Mucosa of stomach (tissue), 1 donor: ENCODE results near the gene ADIPOQ.
"Not testable (repeated sequence)": the region's sequence is repeated elsewhere in the genome, so short reads cannot be mapped to it uniquely, and the experiment has no call there.

ENCODE experiments used
- H3K27me3 ChIP-seq: one replicate; pipeline ENCODE4 v1.7.0; 2013; ENCODE audit warnings: mild to moderate bottlenecking, low read length; ENCODE audit not compliant: control insufficient read depth, insufficient read depth
- H3K36me3 ChIP-seq: one replicate; pipeline ENCODE4 v1.7.0; 2013; ENCODE audit warnings: low read length; ENCODE audit not compliant: control insufficient read depth, insufficient read depth
- H3K4me1 ChIP-seq: one replicate; pipeline ENCODE4 v1.7.0; 2013; ENCODE audit warnings: mild to moderate bottlenecking, low read length; ENCODE audit not compliant: control insufficient read depth, insufficient read depth
- H3K4me3 ChIP-seq: one replicate; pipeline ENCODE4 v1.7.0; 2013; ENCODE audit warnings: low read length
- H3K9ac ChIP-seq: one replicate; pipeline ENCODE4 v1.7.0; 2013; ENCODE audit warnings: mild to moderate bottlenecking, low read length, moderate library complexity
- H3K9me3 ChIP-seq: one replicate; pipeline ENCODE4 v1.7.0; 2013; ENCODE audit warnings: mild to moderate bottlenecking, low read length, moderate library complexity; ENCODE audit not compliant: control insufficient read depth
- donor health status: Pancreatic carcinoma.

Gene ADIPOQ

DNA sequence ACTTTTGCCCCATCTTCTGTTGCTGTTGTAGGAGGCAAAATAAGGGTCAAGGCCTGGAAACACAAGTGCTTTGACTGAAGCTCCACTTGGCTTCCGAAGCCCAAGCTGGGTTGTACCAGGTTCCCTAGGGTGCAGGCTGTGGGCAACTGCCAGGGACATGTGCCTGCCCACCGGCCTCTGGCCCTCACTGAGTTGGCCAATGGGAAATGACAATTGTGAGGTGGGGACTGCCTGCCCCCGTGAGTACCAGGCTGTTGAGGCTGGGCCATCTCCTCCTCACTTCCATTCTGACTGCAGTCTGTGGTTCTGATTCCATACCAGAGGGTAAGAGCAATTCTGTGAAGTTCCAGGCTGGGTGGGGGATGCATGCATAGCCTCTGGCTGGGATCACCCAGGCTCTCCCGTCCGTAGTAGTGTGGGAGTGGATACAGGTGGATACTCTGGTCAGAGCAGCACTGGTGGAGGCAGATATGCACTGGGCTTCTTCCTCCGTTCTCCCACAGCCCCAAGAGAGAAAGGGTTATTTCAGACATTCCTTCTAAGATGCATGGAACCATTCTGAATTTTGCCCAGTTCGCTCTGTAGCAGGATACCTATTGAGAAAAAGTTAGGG is at the start of gene ADIPOQ:
TSS of gene ADIPOQ (plus strand) at position 285 of the 613 bp plus-strand sequence. CDS start 10,349 bp downstream, outside the sequence.
- no peak within 1 kb of the TSS for H3K4me3 ChIP-seq
- H3K9ac ChIP-seq, result no peak within 1 kb of the TSS
- H3K27me3 ChIP-seq, result no peaks in the 10 kb centered on the region
- H3K36me3 ChIP-seq, result no peaks in the 10 kb centered on the region
- H3K4me1 ChIP-seq, result no peaks in the 10 kb centered on the region
- H3K9me3 ChIP-seq, result no peaks in the 10 kb centered on the region

- no peaks in the 10 kb centered on the region for H3K36me3 ChIP-seq
- H3K4me3 ChIP-seq, result no peak overlapping the region
- no peak overlapping the region for H3K9ac ChIP-seq
- H3K4me1 ChIP-seq, result no peaks in the 10 kb centered on the region
- H3K27me3 ChIP-seq, result no peaks in the 10 kb centered on the region
- no peaks in the 10 kb centered on the region for H3K9me3 ChIP-seq
Observed at GRCh38 chr3:186798239-186798874, 44.2 kb upstream of the ADIPOQ start.

GRCh38 chr3:186800285-186800684 is 42.2 kb upstream of the ADIPOQ start:
- H3K36me3 ChIP-seq, result no peaks in the 10 kb centered on the region
- no peaks in the 10 kb centered on the region for H3K4me1 ChIP-seq
- H3K4me3 ChIP-seq, result no peak overlapping the region
- no peaks in the 10 kb centered on the region for H3K9me3 ChIP-seq
- no peaks in the 10 kb centered on the region for H3K27me3 ChIP-seq
- no peak overlapping the region for H3K9ac ChIP-seq

GRCh38 chr3:186802701-186803100 is 39.8 kb upstream of the ADIPOQ start:
- Histone ChIP-seq H3K9me3 (no peaks in the 10 kb centered on the region), H3K4me3 (no peak overlapping the region), H3K27me3 (no peaks in the 10 kb centered on the region), H3K9ac (no peak overlapping the region), H3K36me3 (no peaks in the 10 kb centered on the region), H3K4me1 (peaks cover 6% of the 10 kb centered on the region)

DNA sequence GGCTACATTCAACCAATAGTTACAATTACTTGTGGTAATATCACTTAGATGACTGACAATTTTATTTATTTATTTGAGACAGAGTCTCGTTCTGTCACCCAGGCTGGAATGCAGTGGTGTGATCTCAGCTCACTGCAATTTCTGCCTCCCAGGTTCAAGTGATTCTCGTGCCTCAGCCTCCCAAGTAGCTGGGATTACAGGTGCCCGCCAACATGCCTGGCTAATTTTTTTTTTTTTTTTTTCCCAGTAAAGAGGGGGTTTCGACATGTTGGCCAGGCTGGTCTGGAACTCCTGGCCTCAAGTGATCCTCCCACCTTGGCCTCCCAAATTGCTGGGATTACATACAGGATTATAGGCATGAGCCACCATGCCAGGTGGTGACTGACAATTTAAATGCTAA is 39.1 kb upstream of the ADIPOQ start:
- H3K27me3 ChIP-seq, H3K36me3 ChIP-seq, H3K9ac ChIP-seq: not testable (repeated sequence)

DNA sequence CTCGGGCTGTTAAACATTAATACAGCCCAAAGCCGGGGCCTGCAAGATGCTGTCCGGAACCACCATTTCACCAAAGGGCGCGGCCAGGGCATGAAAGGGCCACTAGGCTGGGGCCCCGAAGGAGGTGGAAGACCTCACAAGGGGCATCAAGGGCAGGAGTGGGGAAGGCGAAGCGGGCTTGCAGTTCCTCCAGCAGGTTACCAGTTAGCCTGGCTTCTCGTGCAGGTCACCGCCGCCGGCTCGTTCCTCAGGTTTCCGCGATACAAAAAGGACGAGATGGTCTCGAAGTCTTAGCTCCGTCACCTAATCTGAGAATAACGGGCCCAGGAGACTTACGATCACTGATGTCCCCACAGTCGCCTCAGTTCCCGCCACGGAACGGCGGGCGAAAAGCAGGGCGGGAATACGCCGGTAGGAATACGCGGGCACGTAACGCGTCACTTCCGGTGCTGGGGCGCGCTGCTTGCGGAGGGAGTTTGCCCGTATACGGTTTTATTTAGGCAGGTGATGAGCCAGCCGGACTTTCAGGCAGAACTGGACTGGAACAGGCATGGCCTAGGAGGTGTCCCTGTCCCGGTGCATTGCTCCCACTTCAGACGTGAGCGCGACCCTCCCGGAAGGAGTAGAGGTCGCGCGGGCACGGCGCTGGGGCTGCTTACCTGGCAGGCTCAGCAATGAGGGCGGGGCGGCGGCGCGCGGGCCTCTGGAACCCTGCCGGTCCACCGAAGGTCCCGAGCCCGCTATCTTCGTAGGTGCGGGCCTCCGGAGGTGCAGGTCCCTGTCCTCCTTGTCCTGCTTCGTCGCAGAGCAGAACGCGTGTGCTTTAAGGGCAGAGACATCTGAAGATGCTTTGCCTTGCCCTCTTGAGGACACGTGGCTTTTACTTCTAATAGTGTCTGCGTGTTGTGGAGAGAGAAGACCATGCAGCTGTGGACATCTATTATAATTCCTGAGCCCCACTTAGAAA is 36.1 kb upstream of the ADIPOQ start, which contains the start of gene RFC4:
TSS of gene RFC4 (minus strand) at position 394 of the 967 bp plus-strand sequence. CDS start 1,769 bp downstream, outside the sequence.
- no peaks in the 10 kb centered on the region for H3K36me3 ChIP-seq
- H3K4me1 ChIP-seq, result peaks cover 6% of the 10 kb centered on the region
- H3K4me3 ChIP-seq, result peak within 1 kb of the TSS; percentile 81
- no peaks in the 10 kb centered on the region for H3K27me3 ChIP-seq
- H3K9me3 ChIP-seq, result no peaks in the 10 kb centered on the region
- H3K9ac ChIP-seq, result peak within 1 kb of the TSS; percentile 68

More for the DNA sequence above, 39.1 kb upstream of the ADIPOQ start:
- H3K4me1 ChIP-seq, H3K4me3 ChIP-seq, H3K9me3 ChIP-seq: not testable (repeated sequence)

GRCh38 chr3:186807231-186807630 is 35.3 kb upstream of the ADIPOQ start:
- H3K9me3 ChIP-seq, result no peaks in the 10 kb centered on the region
- H3K36me3 ChIP-seq, result no peaks in the 10 kb centered on the region
- peaks cover 6% of the 10 kb centered on the region for H3K4me1 ChIP-seq
- H3K27me3 ChIP-seq, result no peaks in the 10 kb centered on the region
- H3K4me3 ChIP-seq, result peak overlapping the region; percentile 81
- no peak overlapping the region for H3K9ac ChIP-seq

DNA sequence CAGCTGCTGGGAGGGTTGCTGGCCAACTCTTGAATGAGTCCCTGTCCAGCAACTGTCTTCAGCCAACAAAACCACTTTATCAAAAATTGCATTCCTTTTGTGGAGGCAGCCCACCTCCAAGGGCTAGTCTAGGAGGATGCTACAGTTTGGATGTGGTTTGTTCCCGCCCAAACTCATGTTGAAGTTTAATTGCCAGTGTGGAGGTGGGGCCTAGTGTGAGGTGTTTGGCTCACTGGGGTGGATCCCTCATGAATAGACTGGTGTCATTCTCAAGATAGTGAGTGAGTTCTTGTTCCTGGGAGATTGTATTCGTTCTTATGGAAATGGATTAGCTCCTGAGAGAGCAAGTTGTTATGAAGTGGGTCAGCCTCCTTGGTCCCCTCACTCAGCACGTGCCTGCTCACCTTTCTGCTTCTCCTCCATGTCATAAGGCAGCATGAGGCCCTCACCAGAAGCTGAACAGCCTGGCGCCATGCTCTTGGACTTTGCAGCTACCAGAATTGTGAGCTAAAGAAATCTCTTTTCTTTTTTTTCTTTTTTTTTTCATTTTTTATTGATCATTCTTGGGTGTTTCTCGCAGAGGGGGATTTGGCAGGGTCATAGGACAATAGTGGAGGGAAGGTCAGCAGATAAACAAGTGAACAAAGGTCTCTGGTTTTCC is 32.0 kb upstream of the ADIPOQ start:
- peaks cover 6% of the 10 kb centered on the region for H3K27me3 ChIP-seq
- H3K4me1 ChIP-seq, result peaks cover 6% of the 10 kb centered on the region
- no peak overlapping the region for H3K4me3 ChIP-seq
- no peaks in the 10 kb centered on the region for H3K9me3 ChIP-seq
- no peak overlapping the region for H3K9ac ChIP-seq
- no peaks in the 10 kb centered on the region for H3K36me3 ChIP-seq

DNA sequence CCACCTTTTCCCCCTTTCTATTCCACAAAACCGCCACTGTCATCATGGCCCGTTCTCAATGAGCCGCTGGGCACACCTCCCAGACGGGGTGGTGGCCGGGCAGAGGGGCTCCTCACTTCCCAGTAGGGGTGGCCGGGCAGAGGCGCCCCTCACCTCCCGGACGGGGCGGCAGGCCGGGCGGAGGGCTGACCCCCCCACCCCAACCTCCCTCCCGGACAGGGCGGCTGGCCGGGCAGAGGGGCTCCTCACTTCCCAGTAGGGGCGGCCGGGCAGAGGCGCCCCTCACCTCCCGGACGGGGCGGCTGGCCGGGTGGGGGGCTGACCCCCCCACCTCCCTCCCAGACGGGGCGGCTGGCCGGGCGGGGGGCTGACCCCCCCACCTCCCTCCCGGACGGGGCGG is 31.2 kb upstream of the ADIPOQ start:
- H3K9me3 ChIP-seq, H3K4me3 ChIP-seq, H3K9ac ChIP-seq, H3K36me3 ChIP-seq, H3K27me3 ChIP-seq, H3K4me1 ChIP-seq: not testable (repeated sequence)

DNA sequence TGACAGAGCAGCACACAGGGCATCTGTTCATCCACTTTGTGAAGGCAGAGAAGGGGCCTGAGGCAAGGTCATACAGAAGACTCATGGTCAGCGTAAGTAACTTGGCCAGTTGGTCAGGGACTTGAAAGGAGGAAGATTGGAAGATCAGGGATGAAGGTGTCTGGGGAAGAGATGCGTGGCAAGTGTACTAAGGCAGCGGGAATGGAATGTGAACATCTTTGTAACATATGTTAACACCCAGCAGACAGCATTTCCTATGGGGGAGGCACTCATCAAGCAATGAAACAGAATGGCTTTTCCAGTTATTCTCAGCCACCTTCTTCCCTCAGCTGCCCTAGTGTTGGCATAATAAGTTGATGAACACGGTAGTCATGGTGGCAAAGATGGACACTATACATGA is 28.4 kb upstream of the ADIPOQ start:
- Histone ChIP-seq H3K4me1 (no peaks in the 10 kb centered on the region), H3K9me3 (no peaks in the 10 kb centered on the region), H3K27me3 (peaks cover 6% of the 10 kb centered on the region), H3K9ac (no peak overlapping the region), H3K4me3 (no peak overlapping the region), H3K36me3 (no peaks in the 10 kb centered on the region)

- H3K9me3 ChIP-seq, result no peaks in the 10 kb centered on the region
- H3K27me3 ChIP-seq, result peaks cover 6% of the 10 kb centered on the region
- no peak overlapping the region for H3K9ac ChIP-seq
- H3K4me3 ChIP-seq, result no peak overlapping the region
- H3K4me1 ChIP-seq, result no peaks in the 10 kb centered on the region
- no peaks in the 10 kb centered on the region for H3K36me3 ChIP-seq
Observed at GRCh38 chr3:186815435-186815834, 27.1 kb upstream of the ADIPOQ start.
